B cell (primary cell): ENCODE results near the gene ARAP1. TPM values are rescaled to one million over a fixed set of nuclear protein-coding genes. Genes with fewer than 3 reads are reported as not detected.

Experiments
- ATAC-seq: fragments of 200-7000 bp; cut with Tn5 transposase; one replicate; pipeline ENCODE4 v1.10.0; 2021; ENCODE audit warnings: low read depth, mild to moderate bottlenecking, moderate number of reproducible peaks, moderate library complexity
- CTCF ChIA-PET: fragments of 350-600 bp; sonication (Branson Sonifier 250); formaldehyde crosslinking; loops from one replicate; lab custom pipeline; 2021; ENCODE audit warnings: antibody characterized with exemption, inconsistent platforms; lab: Charles Lee
- POLR2A ChIA-PET: fragments of 350-600 bp; sonication (Branson Sonifier 250); formaldehyde crosslinking; loops from one replicate; lab custom pipeline; 2021; ENCODE audit warnings: antibody characterized with exemption; lab: Charles Lee
- DNase-seq: peaks from one replicate; pipeline ENCODE4 v3.0.0; 2013
- H2AFZ ChIP-seq: 2 replicates; pipeline ENCODE4 v1.6.1; 2012; ENCODE audit warnings: mild to moderate bottlenecking, low read depth, low read length; ENCODE audit not compliant: insufficient read depth, poor library complexity, severe bottlenecking
- H3K27ac ChIP-seq, 2 donors: 1 replicate in 1 of 2; 2 replicates in 1 of 2; pipeline ENCODE4 v1.5.1; 2012 to 2013; ENCODE audit warnings: low read length in 2 of 2, mild to moderate bottlenecking in 2 of 2, moderate library complexity in 1 of 2
- H3K27me3 ChIP-seq, 4 experiments: fragments of 200-600 bp in 1 of 4; sonication (generic) in 1 of 4; replicated peaks in 1 of 4; 1 replicate in 2 of 4; 2 replicates in 2 of 4; pipeline versions ENCODE4 v1.6.1 to v1.7.0; 2013 to 2016; ENCODE audit warnings: low read length in 3 of 4, mild to moderate bottlenecking in 2 of 4, mixed read lengths in 1 of 4, moderate library complexity in 1 of 4; ENCODE audit not compliant: insufficient read depth in 4 of 4, control insufficient read depth in 3 of 4; ENCODE audit errors: control extremely low read depth in 1 of 4
- H3K36me3 ChIP-seq, 2 experiments: replicated peaks in 1 of 2; 1 replicate in 1 of 2; 2 replicates in 1 of 2; pipeline versions ENCODE4 v1.6.1 to v1.7.1; 2013; ENCODE audit warnings: low read length in 1 of 2; ENCODE audit not compliant: insufficient read depth in 2 of 2, control insufficient read depth in 1 of 2; ENCODE audit errors: control extremely low read depth in 1 of 2, extremely low read depth in 1 of 2
- H3K4me1 ChIP-seq, 2 donors: fragments of 200-600 bp in 1 of 2; sonication (generic) in 1 of 2; 1 replicate in 1 of 2; 2 replicates in 1 of 2; pipeline versions ENCODE4 v1.5.1 to v1.6.1; 2013 to 2017; ENCODE audit warnings: low read length in 2 of 2; ENCODE audit not compliant: control insufficient read depth in 2 of 2, insufficient read depth in 2 of 2
- H3K4me2 ChIP-seq: replicated peaks from 2 replicates; pipeline ENCODE3; 2012; ENCODE audit warnings: mild to moderate bottlenecking, low read depth, low read length; ENCODE audit not compliant: poor library complexity, severe bottlenecking
- H3K4me3 ChIP-seq, 5 experiments: fragments of 200-600 bp in 1 of 5; sonication (generic) in 1 of 5; 1 replicate in 3 of 5; 2 replicates in 2 of 5; pipeline versions ENCODE4 v1.5.1 to v1.7.0; 2011 to 2016; ENCODE audit warnings: low read length in 4 of 5, mild to moderate bottlenecking in 4 of 5, low read depth in 2 of 5, control low read depth in 1 of 5, moderate library complexity in 1 of 5; ENCODE audit not compliant: insufficient read depth in 1 of 5; ENCODE audit errors: control extremely low read depth in 1 of 5, extremely low read depth in 1 of 5
- H3K79me2 ChIP-seq: fragments of 200-600 bp; sonication (generic); one replicate; pipeline ENCODE4 v1.6.0; 2016; ENCODE audit warnings: low read length; ENCODE audit not compliant: control insufficient read depth, insufficient read depth
- H3K9ac ChIP-seq: fragments of 200-600 bp; sonication (generic); 2 replicates; pipeline ENCODE4 v1.6.1; 2017; ENCODE audit warnings: mild to moderate bottlenecking, low read length, moderate library complexity
- H3K9me3 ChIP-seq, 3 donors: one replicate each; pipeline versions ENCODE4 v1.6.1 to v1.7.1; 2013; ENCODE audit warnings: low read length in 2 of 3; ENCODE audit not compliant: control insufficient read depth in 2 of 3, insufficient read depth in 1 of 3; ENCODE audit errors: control extremely low read depth in 1 of 3
- H4K20me1 ChIP-seq: 2 replicates; pipeline ENCODE4 v1.6.0; 2012; ENCODE audit warnings: mild to moderate bottlenecking, low read length; ENCODE audit not compliant: insufficient read depth, control insufficient read depth, poor library complexity, severe bottlenecking
- H3K27ac Mint-ChIP-seq: one replicate; pipeline ENCODE4 v1.8.0; 2021; ENCODE audit warnings: mixed read lengths
- H3K27me3 Mint-ChIP-seq: one replicate; pipeline ENCODE4 v1.8.0; 2021; ENCODE audit warnings: mixed read lengths
- H3K4me1 Mint-ChIP-seq: one replicate; pipeline ENCODE4 v1.8.0; 2021; ENCODE audit warnings: mixed read lengths
- H3K4me3 Mint-ChIP-seq: one replicate; pipeline ENCODE4 v1.8.0; 2021; ENCODE audit warnings: mixed read lengths
- H3K9me3 Mint-ChIP-seq: one replicate; pipeline ENCODE4 v1.8.0; 2022; ENCODE audit warnings: mixed read lengths; ENCODE audit not compliant: insufficient read depth
- CTCF ChIP-seq: fragments of 200-600 bp; IDR thresholded peaks from one replicate; pipeline ENCODE4 v1.8.0; 2022; ENCODE audit warnings: antibody characterized with exemption, mild to moderate bottlenecking
- EZH2 ChIP-seq: IDR thresholded peaks from 2 replicates; pipeline ENCODE4 v1.6.1; 2012; ENCODE audit warnings: borderline replicate concordance, low read depth, mild to moderate bottlenecking, moderate library complexity, low read length; ENCODE audit not compliant: insufficient read depth, poor library complexity, severe bottlenecking
- WGBS: methylation state at CpG from one replicate; pipeline ENCODE4 v1.1.5; 2013; ENCODE audit warnings: missing lambda C conversion rate; ENCODE audit not compliant: insufficient coverage; 5-methylcytosine and 5-hydroxymethylcytosine counted together
- intact Hi-C: fragments of 100-400 bp; cut with micrococcal nuclease; formaldehyde crosslinking; loops from one replicate; pipeline ENCODE4 v1.10.0; 2022
- polyA plus RNA-seq: library from polyadenylated mRNA; depleted of rRNA; stranded (reverse); fragments of >200 nt; gene quantifications from 2 replicates; pipeline ENCODE4 v1.2.3, GENCODE V29; 2012
- total RNA-seq, 2 donors: library from RNA; stranded (reverse); fragments of 120-200 nt in 1 of 2; gene quantifications; 1 replicate in 1 of 2; 2 replicates in 1 of 2; pipeline versions ENCODE4 v1.2.3 to v1.2.4, GENCODE V29; 2013 to 2022

The ARAP1 gene
- total and polyA plus RNA-seq, 2 donors (not counting 1 experiment from before 2014, with no cell fraction given): 143 to 242 TPM

- TF ChIP-seq CTCF: no peak
- TF ChIP-seq EZH2: no peak
- peaks cover 15% of the 10 kb centered on the region for H3K4me1 Mint-ChIP-seq
- POLR2A ChIA-PET: no interaction called here
Measured at GRCh38 chr11:72671152-72672099, 80.8 kb downstream of the ARAP1 start.

DNA sequence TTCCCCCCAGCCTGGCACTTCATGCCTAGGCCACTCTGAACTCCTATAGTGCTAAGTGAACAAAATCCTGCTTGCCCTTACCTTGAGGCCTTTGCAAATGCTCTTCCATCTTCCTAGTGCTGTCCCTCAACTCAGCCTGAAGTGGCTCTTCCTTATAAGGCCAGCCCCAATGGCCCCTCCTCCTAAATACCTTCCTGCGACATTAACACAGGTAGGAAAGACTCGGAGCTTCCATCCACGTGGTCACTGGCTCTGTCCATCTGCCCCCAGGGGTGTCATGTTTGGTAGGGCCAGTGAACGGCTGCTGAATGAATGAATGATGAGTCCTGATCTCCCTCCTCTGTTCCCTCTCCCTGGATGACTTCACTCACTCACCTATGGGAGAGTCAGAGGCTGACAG, 82.2 kb downstream of the ARAP1 start:
- H2AFZ ChIP-seq: no peak overlapping the region
- no peaks in the 10 kb centered on the region for H3K79me2 ChIP-seq
- Mint-ChIP-seq H3K4me3 (no peak overlapping the region), H3K27me3 (peaks cover 73% of the 10 kb centered on the region), H3K9me3 (peaks cover 4% of the 10 kb centered on the region), H3K4me1 (peaks cover 15% of the 10 kb centered on the region), H3K27ac (no peak overlapping the region)
- intact Hi-C loops: no loop called here
- peaks cover 0 to 91% (median 58%) of the 10 kb centered on the region in 4 experiments for H3K27me3 ChIP-seq
- peaks cover 11 to 30% of the 10 kb centered on the region in 2 donors for H3K4me1 ChIP-seq
- ChIA-PET POLR2A (no interaction called here), CTCF (no interaction called here)
- DNase-seq (no peak), ATAC-seq (no peak)
- H3K9me3 ChIP-seq: peaks cover 0 to 45% (median 12%) of the 10 kb centered on the region in 3 donors
- H3K4me3 ChIP-seq: no peak overlapping the region
- no peaks in the 10 kb centered on the region for H3K36me3 ChIP-seq
- H3K4me2 ChIP-seq: no peak overlapping the region
- TF ChIP-seq CTCF: no peak
- TF ChIP-seq EZH2: no peak
- no peaks in the 10 kb centered on the region for H4K20me1 ChIP-seq
- no CpG with 5 or more reads among the region's 4 CpGs for WGBS
- H3K27ac ChIP-seq: no peak overlapping the region
- H3K9ac ChIP-seq: no peak overlapping the region

More at GRCh38 chr11:72671152-72672099, 80.8 kb downstream of the ARAP1 start:
- Histone ChIP-seq H3K36me3 (no peaks in the 10 kb centered on the region), H3K27me3 (peaks cover 0 to 91% (median 65%) of the 10 kb centered on the region in 4 experiments), H3K4me3 (no peak overlapping the region), H3K4me1 (peaks cover 17 to 37% of the 10 kb centered on the region in 2 donors), H2AFZ (no peak overlapping the region), H3K27ac (no peak overlapping the region), H4K20me1 (no peaks in the 10 kb centered on the region), H3K9ac (no peak overlapping the region), H3K79me2 (no peaks in the 10 kb centered on the region), H3K4me2 (no peak overlapping the region), H3K9me3 (peaks cover 0 to 44% (median 12%) of the 10 kb centered on the region in 3 donors)
- peaks cover 69% of the 10 kb centered on the region for H3K27me3 Mint-ChIP-seq
- DNase-seq: no peak
- H3K9me3 Mint-ChIP-seq: peaks cover 4% of the 10 kb centered on the region
- H3K4me3 Mint-ChIP-seq: no peak overlapping the region
- intact Hi-C loops: no loop called here
- 61% methylated on average over 5 of the region's 8 CpGs for WGBS
- no peak overlapping the region for H3K27ac Mint-ChIP-seq
- no peak for ATAC-seq
- CTCF ChIA-PET: interaction anchor here (3.5 kb wide), 1 partner anchor 11 kb away, joined by 25 read pairs; no protein-coding TSS in a partner anchor
